HG03520 (cell line): ENCODE measurements around the gene CCDC187.

Source experiments
- ATAC-seq: cut with Tn5 transposase; IDR thresholded peaks from one replicate; pipeline ENCODE4 v1.9.1; 2021; ENCODE audit warnings: mild to moderate bottlenecking, moderate library complexity; ENCODE audit not compliant: unreplicated experiment

The CCDC187 gene

DNA sequence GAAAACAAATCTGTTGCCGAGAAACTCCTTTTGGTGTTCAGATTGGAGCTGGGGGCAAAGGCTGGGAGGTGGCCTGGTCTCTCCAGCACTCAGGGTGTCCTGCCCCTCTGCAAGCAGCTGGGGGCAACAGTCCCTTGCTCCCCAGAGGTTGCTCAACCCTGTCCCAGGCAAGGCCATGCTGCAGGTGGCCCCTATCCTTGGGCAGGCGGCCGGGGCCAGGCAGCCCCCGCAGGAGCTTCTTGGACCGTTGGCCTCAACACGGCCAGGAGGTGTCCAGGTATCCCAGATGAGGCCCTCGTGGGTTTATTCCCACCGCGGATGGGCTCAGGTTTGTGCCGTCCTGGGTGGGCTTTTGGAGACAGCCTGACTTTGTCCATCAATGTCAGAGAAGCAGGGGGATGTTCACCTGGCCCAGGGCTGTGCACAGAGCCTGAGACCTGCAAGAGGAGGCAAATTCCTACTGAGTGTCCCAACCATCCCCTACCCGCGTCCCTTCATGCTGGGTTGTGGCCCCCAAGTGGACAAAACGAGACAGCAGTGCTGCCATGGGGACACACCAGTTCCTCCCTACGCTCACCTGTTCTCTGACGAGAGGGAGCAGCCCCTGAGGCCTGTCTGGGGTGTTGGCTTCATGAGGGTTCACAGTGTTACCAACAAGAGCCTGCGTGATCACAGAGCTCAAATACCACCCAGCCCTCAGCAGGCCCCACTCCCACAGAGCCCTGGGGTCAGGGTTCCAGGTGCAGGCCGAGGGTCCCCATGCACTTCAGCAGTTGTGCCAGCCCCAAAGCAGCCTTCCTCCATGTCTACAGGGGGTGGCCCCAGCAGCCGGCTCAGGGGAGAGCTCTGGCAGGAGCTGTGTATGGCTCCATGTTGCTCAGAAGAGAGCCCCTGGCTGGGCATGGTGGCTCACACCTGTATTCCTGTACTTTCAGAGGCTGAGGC is 9.5 kb upstream of the CCDC187 start:
- no peak for ATAC-seq

DNA sequence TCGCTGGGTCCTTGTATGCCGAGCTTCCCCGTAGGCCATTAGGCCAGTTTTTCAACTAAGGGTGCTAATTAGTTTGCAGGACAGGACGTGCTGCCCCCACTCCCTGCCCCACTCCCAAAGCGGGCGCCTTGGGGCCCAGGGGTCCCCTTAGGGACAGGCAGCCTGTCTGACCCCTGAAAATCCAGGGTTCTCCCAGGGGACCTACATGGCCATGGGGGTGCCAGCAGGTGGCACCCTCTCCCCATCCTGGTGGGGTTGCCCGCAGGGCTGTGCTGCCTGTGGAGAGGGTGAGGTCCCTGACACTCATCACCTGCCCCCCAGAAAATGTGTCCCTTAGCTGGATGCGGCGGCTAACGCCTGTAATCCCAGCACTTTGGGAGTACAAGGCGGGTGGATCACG is 8.5 kb upstream of the CCDC187 start:
- ATAC-seq, result no peak

DNA sequence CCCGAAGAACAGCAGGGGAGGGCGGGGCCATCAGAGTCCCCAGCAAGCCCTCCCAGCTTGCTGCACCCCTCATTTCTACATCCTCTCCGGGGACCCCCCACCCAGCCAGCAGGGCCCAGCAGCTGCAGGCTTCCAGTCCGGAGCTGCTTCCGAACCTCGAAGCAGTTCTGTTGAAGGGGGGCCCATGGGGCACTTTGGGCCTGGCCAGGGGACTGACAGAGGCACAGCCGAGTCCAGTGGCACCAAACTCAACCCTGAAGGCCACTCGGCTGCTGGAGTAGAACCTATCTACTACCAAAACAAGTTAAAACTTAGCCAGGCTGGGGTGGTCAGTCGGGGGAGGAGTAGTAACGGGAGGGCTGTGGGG is 8.1 kb upstream of the CCDC187 start:
- no peak for ATAC-seq

DNA sequence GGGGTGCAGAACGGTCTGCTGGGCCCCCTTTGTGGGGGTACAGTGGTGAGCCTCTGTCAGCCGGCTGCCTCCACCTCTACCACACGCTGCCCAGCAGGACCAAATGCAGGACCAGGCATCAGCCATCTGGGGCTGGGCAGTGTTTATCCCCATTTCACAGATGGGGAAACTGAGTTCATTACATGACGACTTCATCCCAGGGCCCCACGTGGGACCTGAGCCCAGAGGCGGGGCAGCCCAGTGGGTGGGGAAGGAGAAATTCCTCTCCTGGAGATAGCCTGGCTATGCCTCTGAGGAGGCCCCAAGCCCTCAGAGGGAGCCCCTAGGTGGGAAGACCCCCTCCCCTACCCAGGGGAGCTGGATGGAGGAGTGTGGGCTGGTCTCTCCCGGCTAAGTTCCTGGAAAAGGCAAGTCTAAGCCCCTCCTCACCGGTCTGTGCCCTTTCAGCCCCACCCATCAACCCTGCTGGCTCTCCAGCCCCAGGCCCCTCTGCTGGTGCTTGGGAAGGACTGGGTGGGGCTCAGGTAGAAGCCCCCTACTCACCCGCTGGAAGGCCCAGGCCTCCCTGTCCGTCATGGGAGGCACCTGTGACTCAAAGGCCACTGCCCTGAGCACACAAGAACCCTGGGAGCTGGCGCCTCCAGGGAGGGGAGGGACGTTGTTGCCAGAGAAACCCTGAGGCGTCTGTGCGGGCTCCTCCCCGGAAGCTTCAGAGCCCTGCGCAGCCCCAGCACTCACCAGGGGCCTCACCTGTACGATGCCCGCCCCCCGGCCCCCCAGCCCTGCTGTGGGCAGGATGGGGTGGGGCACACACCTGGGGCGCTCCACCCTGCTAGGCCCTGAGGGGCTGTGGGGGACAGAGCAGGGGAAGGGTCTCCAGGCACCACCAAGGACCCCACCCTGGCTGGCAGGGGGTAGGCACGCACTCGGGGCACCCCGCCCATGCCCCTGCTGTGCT is 7.4 kb upstream of the CCDC187 start:
- no peak for ATAC-seq

GRCh38 chr9:136310273-136311030 is 6.6 kb upstream of the CCDC187 start:
- no peak for ATAC-seq

DNA sequence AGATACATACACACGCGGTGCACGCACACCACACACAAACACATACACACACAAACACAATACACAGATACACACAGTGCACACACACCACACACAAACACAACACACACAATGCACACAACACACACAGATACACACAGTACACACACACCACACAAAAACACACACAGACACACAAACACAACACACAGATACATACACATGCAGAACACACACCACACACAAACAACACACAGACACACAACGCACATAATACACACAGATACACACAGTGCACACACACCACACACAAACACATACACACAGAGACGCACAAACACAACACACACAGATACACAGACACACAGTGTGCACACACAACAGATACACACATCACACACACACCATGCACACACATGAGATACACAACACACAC is 5.9 kb upstream of the CCDC187 start:
- ATAC-seq, result no peak

GRCh38 chr9:136309101-136309801 is 5.4 kb upstream of the CCDC187 start:
- ATAC-seq, result no peak

DNA sequence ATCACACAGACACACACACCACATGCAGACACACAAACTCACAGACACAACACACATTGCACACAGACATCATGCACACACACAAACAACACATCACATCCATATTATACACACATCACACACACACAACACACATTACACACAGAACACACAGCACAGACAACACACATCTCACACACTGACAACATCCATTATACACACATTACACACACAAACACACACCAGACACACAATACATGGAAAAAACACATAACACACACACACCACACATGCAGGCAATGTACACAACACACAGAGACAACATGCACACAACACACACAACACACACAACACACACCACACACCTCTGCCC is 4.8 kb upstream of the CCDC187 start:
- no peak for ATAC-seq

- ATAC-seq, result no peak
Measured at GRCh38 chr9:136308006-136308701, 4.3 kb upstream of the CCDC187 start.

GRCh38 chr9:136307215-136307750 is 3.4 kb upstream of the CCDC187 start:
- ATAC-seq, result no peak

DNA sequence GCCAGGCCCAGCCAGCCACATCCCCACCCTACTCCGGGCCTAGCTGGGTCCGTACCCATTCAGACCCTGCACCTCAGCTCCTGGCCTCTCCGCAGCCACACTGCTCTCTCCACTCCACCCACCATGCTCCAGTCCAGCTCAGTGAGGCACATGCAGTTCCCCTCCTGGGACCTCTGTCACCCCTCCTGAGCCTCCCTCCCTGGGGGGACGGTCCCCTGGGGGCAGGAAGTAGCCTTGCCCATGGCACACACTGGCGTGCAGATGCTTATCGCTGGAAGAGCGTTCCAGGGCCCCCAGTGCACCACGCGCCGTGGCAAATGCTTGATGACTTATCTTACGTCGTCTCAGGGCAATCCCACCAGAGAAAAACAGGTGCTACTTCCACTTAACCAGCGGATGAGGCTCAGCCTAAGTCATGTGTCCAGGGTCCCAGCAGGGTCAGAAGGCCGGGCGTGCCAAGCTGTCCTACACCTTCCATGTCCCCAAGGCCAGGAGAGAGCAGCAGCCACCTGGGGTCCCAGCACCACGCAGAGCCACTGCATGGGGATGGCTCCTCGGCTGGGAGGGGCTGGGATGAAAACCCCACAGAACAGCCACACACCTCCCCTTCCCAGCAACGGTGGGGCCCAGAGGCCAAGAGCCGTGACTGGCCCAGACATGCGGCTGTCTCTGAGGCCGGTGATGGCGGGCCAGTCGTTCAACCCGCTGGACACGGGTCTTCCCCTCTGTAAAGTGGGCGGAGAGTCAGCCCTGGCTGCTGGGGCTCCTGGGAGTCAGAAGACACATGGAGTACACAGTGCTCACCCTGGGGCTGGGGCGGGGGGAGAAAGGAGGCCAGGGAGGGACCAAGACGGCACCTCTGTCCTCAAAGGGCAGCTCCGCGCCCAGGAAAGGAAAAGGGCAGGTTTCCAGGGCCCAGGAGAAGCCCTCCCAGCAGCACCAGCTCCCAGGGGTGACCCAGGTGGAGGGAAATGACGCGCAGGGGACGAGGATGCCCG is 2.6 kb upstream of the CCDC187 start:
- no peak for ATAC-seq

GRCh38 chr9:136305804-136306203 is 1.9 kb upstream of the CCDC187 start:
- ATAC-seq, result no peak

GRCh38 chr9:136304981-136305380 is 1.1 kb upstream of the CCDC187 start:
- no peak for ATAC-seq

DNA sequence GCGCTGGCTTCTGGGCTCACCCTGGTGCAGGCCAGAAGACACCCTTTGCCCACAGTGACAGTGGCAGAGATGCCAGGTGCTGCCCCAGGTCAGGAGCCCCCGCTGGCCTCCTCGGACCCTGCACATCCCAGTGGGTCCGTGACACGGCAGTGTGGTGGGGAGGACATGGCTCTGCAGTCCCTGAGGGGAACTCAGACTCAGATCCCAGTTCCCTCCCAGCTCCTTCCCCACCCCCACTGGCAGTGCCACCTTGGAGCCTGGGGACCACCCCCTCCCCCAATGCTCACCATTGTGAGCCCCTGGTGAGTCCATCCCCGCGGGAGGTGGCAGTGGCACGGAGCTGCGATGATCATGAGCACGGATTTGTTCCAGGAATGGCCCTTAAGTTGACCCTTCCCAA is 562 bp upstream of the CCDC187 start:
- no peak for ATAC-seq

GRCh38 chr9:136303066-136303824 is 649 bp downstream of the CCDC187 start:
- ATAC-seq, result no peak

DNA sequence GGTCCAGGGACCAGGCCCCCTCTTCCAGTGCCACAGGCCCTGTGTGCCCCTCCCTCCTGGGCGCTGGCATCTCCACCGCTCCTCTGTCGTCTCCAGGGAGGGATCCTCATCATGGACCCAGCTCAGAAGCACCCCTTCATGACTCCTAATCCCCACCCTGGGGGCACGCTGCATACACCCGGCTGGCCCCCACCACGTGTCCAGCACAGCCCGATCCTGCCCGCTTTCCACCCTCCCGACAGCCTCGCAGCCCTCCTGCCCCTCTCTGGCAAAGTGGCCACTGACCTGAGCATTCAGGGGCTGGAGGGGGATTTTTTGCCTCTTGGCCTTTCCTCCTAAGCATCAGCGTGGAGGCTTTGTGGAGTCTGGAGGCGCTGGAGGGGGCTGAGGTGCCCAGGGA is 1.4 kb downstream of the CCDC187 start:
- ATAC-seq, result no peak

- ATAC-seq, result no peak
Measured at GRCh38 chr9:136300866-136301265, 3.0 kb downstream of the CCDC187 start.
